NB4 (cell line): ENCODE results near the gene RASGRP1.

ENCODE experiments used
- DNase-seq: peaks from one replicate; pipeline ENCODE4 v3.0.0; 2010; ENCODE audit warnings: low read depth
- H3K4me3 ChIP-seq: one replicate; pipeline ENCODE4 v1.5.1; 2011; ENCODE audit warnings: mild to moderate bottlenecking, low read depth, low read length, moderate library complexity
- CTCF ChIP-seq: IDR thresholded peaks from one replicate; pipeline ENCODE4 v1.5.1; 2012; ENCODE audit warnings: low read depth, low read length
- MAX ChIP-seq: IDR thresholded peaks from 2 replicates; pipeline ENCODE4 v1.6.1; 2011; ENCODE audit warnings: low read depth, low read length
- MYC ChIP-seq: IDR thresholded peaks from 2 replicates; pipeline ENCODE4 v1.6.1; 2011; ENCODE audit warnings: low read depth, low read length
- POLR2A ChIP-seq: IDR thresholded peaks from 2 replicates; pipeline ENCODE4 v1.6.1; 2011; ENCODE audit warnings: mild to moderate bottlenecking; ENCODE audit not compliant: insufficient read length; ENCODE audit errors: extremely low read depth

The RASGRP1 gene

DNA sequence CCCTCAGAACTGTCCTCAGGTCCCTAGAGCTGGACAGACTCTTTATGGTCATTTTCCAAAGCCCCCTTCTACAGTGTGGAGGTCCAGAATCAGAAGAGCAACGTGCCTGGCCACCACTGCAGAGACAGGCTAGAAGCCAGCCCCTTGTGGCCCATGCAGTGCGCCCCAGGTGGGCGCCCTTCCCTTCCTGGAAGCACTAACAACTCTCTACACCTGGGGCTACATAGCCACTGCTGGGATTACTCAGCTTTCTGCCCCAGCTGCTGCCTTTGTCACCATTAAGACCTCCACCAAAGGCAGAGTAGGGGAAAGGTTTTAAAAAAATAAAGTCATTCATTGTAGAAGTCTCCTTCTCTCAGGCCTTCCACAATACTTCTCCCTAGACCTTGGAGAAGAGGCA, 2.3 kb downstream of the RASGRP1 start:
- TF ChIP-seq POLR2A (no peak), MYC (no peak), CTCF (no peak), MAX (no peak)

GRCh38 chr15:38560456-38560926, 4.1 kb downstream of the RASGRP1 start:
- no peak overlapping the region for H3K4me3 ChIP-seq
- TF ChIP-seq MAX: no peak
- TF ChIP-seq POLR2A: no peak
- TF ChIP-seq MYC: no peak
- TF ChIP-seq CTCF: no peak
- DNase-seq: no peak

More for the DNA sequence above, 2.3 kb downstream of the RASGRP1 start:
- H3K4me3 ChIP-seq: no peak overlapping the region
- no peak for DNase-seq

DNA sequence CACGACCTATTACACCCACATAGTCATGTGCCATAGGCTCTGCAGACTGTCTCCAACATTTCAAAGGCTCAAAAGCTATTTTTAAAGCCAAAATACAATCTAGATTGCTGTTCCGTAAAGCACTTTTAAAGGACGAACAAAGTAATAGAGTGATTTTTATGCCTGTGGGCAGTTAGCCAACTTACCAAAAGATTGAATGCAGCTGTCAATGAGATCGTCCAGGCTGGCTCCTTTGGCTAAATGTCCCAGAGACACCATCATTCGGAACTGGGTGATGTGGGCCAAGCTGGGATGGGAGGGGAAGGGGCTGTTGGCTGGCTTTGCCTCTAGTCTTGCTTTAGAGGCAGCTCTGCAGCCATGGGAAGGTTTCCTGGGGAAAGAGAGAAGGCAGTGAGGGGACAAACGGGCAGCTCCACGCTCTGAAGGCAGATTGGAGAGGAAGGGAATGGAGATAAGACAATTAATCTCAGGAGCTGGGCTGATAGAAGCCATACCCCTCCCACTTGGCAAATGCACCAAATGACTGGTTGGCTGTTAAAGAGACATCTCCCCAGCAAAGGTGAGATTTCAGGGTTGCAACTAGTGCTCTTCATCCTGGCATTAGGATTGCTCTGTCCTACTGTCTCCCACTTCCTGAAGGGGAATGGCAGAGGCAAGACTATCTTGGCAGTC, 4.8 kb downstream of the RASGRP1 start:
- no peak overlapping the region for H3K4me3 ChIP-seq
- TF ChIP-seq CTCF: no peak
- TF ChIP-seq MAX: no peak
- TF ChIP-seq MYC: no peak
- no peak for TF ChIP-seq POLR2A
- no peak for DNase-seq

DNA sequence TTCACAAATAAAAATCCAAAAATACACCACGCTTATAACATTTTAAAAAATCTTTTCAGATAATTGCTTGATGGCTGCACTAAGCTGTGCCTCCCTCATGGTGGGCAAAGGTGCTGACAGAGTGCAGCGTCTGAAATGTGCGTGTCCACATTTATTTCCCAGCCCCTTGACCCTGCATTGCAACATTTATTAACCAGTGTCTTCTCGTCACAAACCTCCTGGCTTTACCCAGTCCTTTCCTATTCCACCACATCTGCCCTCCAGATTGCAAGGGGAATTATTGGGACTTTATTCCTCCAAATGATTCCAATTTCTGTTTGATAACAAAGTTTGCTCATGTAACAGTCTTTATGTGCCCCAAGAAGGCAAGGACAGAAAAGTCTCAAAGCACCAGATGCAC, 5.5 kb downstream of the RASGRP1 start:
- TF ChIP-seq POLR2A (no peak), MYC (no peak), MAX (no peak), CTCF (no peak)
- H3K4me3 ChIP-seq: no peak overlapping the region
- no peak for DNase-seq

- H3K4me3 ChIP-seq: no peak overlapping the region
- no peak for TF ChIP-seq CTCF
- TF ChIP-seq POLR2A: no peak
- no peak for TF ChIP-seq MAX
- no peak for TF ChIP-seq MYC
- DNase-seq: no peak
Observed at GRCh38 chr15:38558372-38559059, 6.1 kb downstream of the RASGRP1 start.
